ENCODE measurements around the gene ATP2A2. TPM values are rescaled to one million over a fixed set of nuclear protein-coding genes. Genes with fewer than 3 reads are reported as not detected.

Gene ATP2A2
- total RNA-seq, 1 donor from 2014 or later: 100 TPM

- H3K36me3 Mint-ChIP-seq (ENCODE audit: low read depth): peaks cover 55% of the 10 kb centered on the region
- POLR2A ChIA-PET: interaction anchor here (0.9 to 3.2 kb wide), 2 partner anchors 13 to 160 kb away, joined by 4 to 18 read pairs; partner anchors contain the start of gene IFT81
- no peaks in the 10 kb centered on the region for H3K27me3 Mint-ChIP-seq
- DNase-seq: no peak
- TF ChIP-seq, protein P1, sequence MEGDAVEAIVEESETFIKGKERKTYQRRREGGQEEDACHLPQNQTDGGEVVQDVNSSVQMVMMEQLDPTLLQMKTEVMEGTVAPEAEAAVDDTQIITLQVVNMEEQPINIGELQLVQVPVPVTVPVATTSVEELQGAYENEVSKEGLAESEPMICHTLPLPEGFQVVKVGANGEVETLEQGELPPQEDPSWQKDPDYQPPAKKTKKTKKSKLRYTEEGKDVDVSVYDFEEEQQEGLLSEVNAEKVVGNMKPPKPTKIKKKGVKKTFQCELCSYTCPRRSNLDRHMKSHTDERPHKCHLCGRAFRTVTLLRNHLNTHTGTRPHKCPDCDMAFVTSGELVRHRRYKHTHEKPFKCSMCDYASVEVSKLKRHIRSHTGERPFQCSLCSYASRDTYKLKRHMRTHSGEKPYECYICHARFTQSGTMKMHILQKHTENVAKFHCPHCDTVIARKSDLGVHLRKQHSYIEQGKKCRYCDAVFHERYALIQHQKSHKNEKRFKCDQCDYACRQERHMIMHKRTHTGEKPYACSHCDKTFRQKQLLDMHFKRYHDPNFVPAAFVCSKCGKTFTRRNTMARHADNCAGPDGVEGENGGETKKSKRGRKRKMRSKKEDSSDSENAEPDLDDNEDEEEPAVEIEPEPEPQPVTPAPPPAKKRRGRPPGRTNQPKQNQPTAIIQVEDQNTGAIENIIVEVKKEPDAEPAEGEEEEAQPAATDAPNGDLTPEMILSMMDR (IDR thresholded peaks at IDR 0.05): no peak
- H3K9me3 Mint-ChIP-seq: no peaks in the 10 kb centered on the region
- ATAC-seq (ENCODE audit: low read depth): no peak
- peak overlapping the region; percentile 86 for H3K4me3 Mint-ChIP-seq
- peaks cover 54% of the 10 kb centered on the region for H3K4me1 Mint-ChIP-seq
- H3K27ac Mint-ChIP-seq: peak overlapping the region; percentile 81
- intact Hi-C loops (cut with micrococcal nuclease): loop anchor here (5.0 kb wide), 3 partner anchors 319 to 1559 kb away; partner anchors contain the start of gene MAPKAPK5
- CTCF ChIA-PET: no interaction called here
Observed at GRCh38 chr12:110282956-110283817, 2.1 kb downstream of the ATP2A2 start.

GRCh38 chr12:110284597-110284996 lies 3.5 kb downstream of the ATP2A2 start:
- no peaks in the 10 kb centered on the region for H3K27me3 Mint-ChIP-seq
- DNase-seq (no peak), ATAC-seq (ENCODE audit: low read depth) (no peak)
- H3K36me3 Mint-ChIP-seq (ENCODE audit: low read depth): peaks cover 65% of the 10 kb centered on the region
- H3K27ac Mint-ChIP-seq: no peak overlapping the region
- TF ChIP-seq, protein P1 (IDR thresholded peaks at IDR 0.05): no peak
- peaks cover 63% of the 10 kb centered on the region for H3K4me1 Mint-ChIP-seq
- POLR2A ChIA-PET: interaction anchor here (0.7 kb wide), 1 partner anchor 9 kb away, joined by 3 read pairs; no protein-coding TSS in a partner anchor
- CTCF ChIA-PET: no interaction called here
- intact Hi-C loops (cut with micrococcal nuclease): loop anchor here (5.0 kb wide), 3 partner anchors 318 to 1558 kb away; partner anchors contain the start of gene MAPKAPK5
- H3K9me3 Mint-ChIP-seq: no peaks in the 10 kb centered on the region
- H3K4me3 Mint-ChIP-seq: peak overlapping the region; percentile 17

DNA sequence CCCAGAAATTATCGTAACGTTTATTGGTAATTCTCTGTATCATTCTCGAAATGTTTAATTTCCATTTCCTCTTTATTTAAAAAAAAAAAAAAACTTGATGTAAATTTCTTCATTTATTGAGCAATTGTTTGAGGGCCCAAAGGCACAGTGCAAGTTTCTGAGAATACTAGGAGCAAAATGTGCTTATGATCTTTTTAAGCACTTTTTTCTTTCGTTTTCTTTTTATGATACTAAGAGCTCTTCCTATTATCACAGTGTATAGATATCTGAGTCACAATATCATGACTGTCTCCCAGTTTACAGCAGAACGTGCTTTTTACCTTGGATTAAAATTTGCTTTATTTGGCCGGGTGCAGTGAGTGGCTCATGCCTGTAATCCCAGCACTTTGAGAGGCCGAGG lies 5.6 kb downstream of the ATP2A2 start:
- H3K4me1 Mint-ChIP-seq: peaks cover 61% of the 10 kb centered on the region
- no peak overlapping the region for H3K4me3 Mint-ChIP-seq
- DNase-seq: no peak
- ChIA-PET CTCF (no interaction called here), POLR2A (interaction anchor here (0.7 to 1.0 kb wide), 3 partner anchors 38 to 1584 kb away, joined by 4 read pairs; no protein-coding TSS in a partner anchor)
- intact Hi-C loops (cut with micrococcal nuclease): no loop called here
- H3K9me3 Mint-ChIP-seq: no peaks in the 10 kb centered on the region
- no peaks in the 10 kb centered on the region for H3K27me3 Mint-ChIP-seq
- no peak overlapping the region for H3K27ac Mint-ChIP-seq
- TF ChIP-seq, protein P1 (IDR thresholded peaks at IDR 0.05): no peak
- no peak for ATAC-seq (ENCODE audit: low read depth)
- peaks cover 78% of the 10 kb centered on the region for H3K36me3 Mint-ChIP-seq (ENCODE audit: low read depth)

DNA sequence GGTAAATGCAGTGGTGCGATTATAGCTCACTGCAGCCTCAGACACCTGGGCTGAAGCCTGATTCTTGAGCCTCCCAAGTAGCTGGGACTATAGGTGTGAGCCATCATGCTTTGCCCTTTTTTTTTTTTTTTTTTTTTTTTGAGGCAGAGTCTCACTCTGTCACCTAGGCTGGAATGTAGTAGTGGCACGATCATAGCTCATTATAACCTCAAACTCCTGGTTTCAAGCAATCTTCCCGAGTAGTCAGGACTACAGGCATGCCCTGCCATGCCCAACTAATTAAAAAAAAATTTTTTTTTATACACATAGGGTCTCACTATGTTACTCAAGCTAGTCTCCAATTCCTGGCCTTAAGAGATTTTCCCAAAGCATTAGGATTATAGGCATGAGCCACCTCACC lies 6.9 kb downstream of the ATP2A2 start:
- CTCF ChIA-PET: no interaction called here
- H3K36me3 Mint-ChIP-seq (ENCODE audit: low read depth): peaks cover 83% of the 10 kb centered on the region
- intact Hi-C loops (cut with micrococcal nuclease): no loop called here
- DNase-seq: no peak
- no peak for ATAC-seq (ENCODE audit: low read depth)
- peaks cover 51% of the 10 kb centered on the region for H3K4me1 Mint-ChIP-seq
- H3K27me3 Mint-ChIP-seq: no peaks in the 10 kb centered on the region
- TF ChIP-seq, protein P1 (IDR thresholded peaks at IDR 0.05): no peak
- POLR2A ChIA-PET: interaction anchor here (0.8 kb wide), 1 partner anchor 12 kb away, joined by 3 read pairs; no protein-coding TSS in a partner anchor
- no peak overlapping the region for H3K4me3 Mint-ChIP-seq
- H3K9me3 Mint-ChIP-seq: no peaks in the 10 kb centered on the region
- H3K27ac Mint-ChIP-seq: no peak overlapping the region

- ATAC-seq (ENCODE audit: low read depth) (no peak), DNase-seq (no peak)
- ChIA-PET CTCF (no interaction called here), POLR2A (interaction anchor here (1.8 kb wide), 1 partner anchor 9 kb away, joined by 4 read pairs; the partner anchor contains the start of gene ATP2A2)
- Mint-ChIP-seq H3K4me1 (peaks cover 39% of the 10 kb centered on the region), H3K27me3 (no peaks in the 10 kb centered on the region), H3K4me3 (no peak overlapping the region), H3K9me3 (no peaks in the 10 kb centered on the region), H3K36me3 (ENCODE audit: low read depth) (peaks cover 77% of the 10 kb centered on the region), H3K27ac (peak overlapping the region; percentile 18)
- intact Hi-C loops (cut with micrococcal nuclease): no loop called here
- TF ChIP-seq, protein P1 (IDR thresholded peaks at IDR 0.05): no peak
Observed at GRCh38 chr12:110289044-110289710, 8.1 kb downstream of the ATP2A2 start.
